Colonic mucosa (tissue), 4 donors: Measurements from ENCODE around the gene CKAP5. TPM values are rescaled to one million over a fixed set of nuclear protein-coding genes. Genes with fewer than 3 reads are reported as not detected.
"Not testable (repeated sequence)": the region's sequence is repeated elsewhere in the genome, so short reads cannot be mapped to it uniquely, and the experiment has no call there.

Experiments used
- DNase-seq: peaks from one replicate; pipeline ENCODE4 v3.0.0-alpha.2; 2020
- H3K27ac ChIP-seq: fragments of 200-600 bp; one replicate; pipeline ENCODE4 v1.8.0; 2021
- H3K27me3 ChIP-seq: fragments of 200-600 bp; one replicate; pipeline ENCODE4 v1.8.0; 2021
- H3K36me3 ChIP-seq: fragments of 200-600 bp; one replicate; pipeline ENCODE4 v1.8.0; 2021
- H3K4me1 ChIP-seq: fragments of 200-600 bp; one replicate; pipeline ENCODE4 v1.8.0; 2021; ENCODE audit warnings: mild to moderate bottlenecking
- H3K4me3 ChIP-seq: fragments of 200-600 bp; one replicate; pipeline ENCODE4 v1.8.0; 2021
- H3K9ac ChIP-seq, 2 donors: one replicate each; pipeline ENCODE4 v1.7.0; 2013; ENCODE audit warnings: control low read depth in 2 of 2, low read depth in 2 of 2, low read length in 2 of 2
- H3K9me3 ChIP-seq: fragments of 200-600 bp; one replicate; pipeline ENCODE4 v1.8.0; 2021
- CTCF ChIP-seq: fragments of 200-600 bp; IDR thresholded peaks from one replicate; pipeline ENCODE4 v1.8.0; 2022; ENCODE audit warnings: antibody characterized with exemption, mild to moderate bottlenecking
- intact Hi-C: fragments of 100-400 bp; cut with DNase I; formaldehyde crosslinking; loops from one replicate; pipeline ENCODE4 v1.14.1; 2022
- total RNA-seq, 2 donors: library from RNA; stranded (reverse); fragmentation: NEBNext Ultra II Directional in 1 of 2; extraction: Animal tissue kit (Norgen Biotek cat#: 25700) in 1 of 2; gene quantifications; one replicate each; pipeline ENCODE4 v1.2.1, GENCODE V29; 2021
- donor health status: healthy.
- donor health status: DM: no; HTN: no; CAD: no.
- donor health status: DM: no; HTN: no; CAD: no.

The CKAP5 gene
- total RNA-seq, 2 donors from 2014 or later, result 71.2 to 105 TPM

- TF ChIP-seq CTCF, result no peak
- Histone ChIP-seq H3K4me3 (peak overlapping the region; percentile 51), H3K4me1 (peaks cover 3% of the 10 kb centered on the region), H3K36me3 (no peaks in the 10 kb centered on the region), H3K27me3 (no peaks in the 10 kb centered on the region), H3K9ac (peak overlapping the region in 1 of 2 donors; percentile 77), H3K9me3 (no peaks in the 10 kb centered on the region), H3K27ac (peak overlapping the region; percentile 21)
- intact Hi-C loops, result loop anchor here (1.0 kb wide), 1 partner anchor 20 kb away; the partner anchor contains the start of gene CKAP5
- DNase-seq, result peak; percentile 83
Observed at GRCh38 chr11:46826310-46827044, 19.6 kb downstream of the CKAP5 start.

GRCh38 chr11:46808799-46809431 is 37.2 kb downstream of the CKAP5 start:
- intact Hi-C loops, result no loop called here
- Histone ChIP-seq H3K36me3 (no peaks in the 10 kb centered on the region), H3K9me3 (no peaks in the 10 kb centered on the region), H3K4me3 (no peak overlapping the region), H3K27ac (no peak overlapping the region), H3K4me1 (no peaks in the 10 kb centered on the region), H3K9ac (no peak overlapping the region), H3K27me3 (no peaks in the 10 kb centered on the region)
- peak; percentile 26 for TF ChIP-seq CTCF
- DNase-seq, result no peak

- TF ChIP-seq CTCF, result no peak
- intact Hi-C loops, result no loop called here
Observed at GRCh38 chr11:46801694-46802470, 44.2 kb downstream of the CKAP5 start.

GRCh38 chr11:46800177-46800576 is 45.9 kb downstream of the CKAP5 start:
- no peak for DNase-seq
- peaks cover 14% of the 10 kb centered on the region for H3K36me3 ChIP-seq

More at GRCh38 chr11:46801694-46802470, 44.2 kb downstream of the CKAP5 start:
- Histone ChIP-seq H3K27me3 (no peaks in the 10 kb centered on the region), H3K36me3 (peaks cover 8% of the 10 kb centered on the region), H3K27ac (no peak overlapping the region), H3K4me1 (no peaks in the 10 kb centered on the region), H3K9ac (no peak overlapping the region), H3K9me3 (no peaks in the 10 kb centered on the region), H3K4me3 (no peak overlapping the region)
- DNase-seq, result no peak

GRCh38 chr11:46799725-46800124 is 46.4 kb downstream of the CKAP5 start:
- H3K27ac ChIP-seq, DNase-seq, H3K4me3 ChIP-seq, intact Hi-C loops, H3K27me3 ChIP-seq, H3K9ac ChIP-seq, H3K9me3 ChIP-seq, H3K4me1 ChIP-seq: not testable (repeated sequence)
- H3K36me3 ChIP-seq, result peaks cover 14% of the 10 kb centered on the region

More at GRCh38 chr11:46800177-46800576, 45.9 kb downstream of the CKAP5 start:
- no peak for TF ChIP-seq CTCF
- intact Hi-C loops, result no loop called here
- Histone ChIP-seq H3K27ac (no peak overlapping the region), H3K9me3 (no peaks in the 10 kb centered on the region), H3K27me3 (no peaks in the 10 kb centered on the region), H3K4me1 (no peaks in the 10 kb centered on the region), H3K4me3 (no peak overlapping the region), H3K9ac (no peak overlapping the region)
